SK-N-MC (cell line): ENCODE results near the gene CD34.

Source experiments
- EZH2 ChIP-seq: fragments of 200-600 bp; sonication (generic); IDR thresholded peaks from one replicate; pipeline ENCODE4 v1.6.1; 2017; ENCODE audit warnings: antibody characterized with exemption
- FOXP2 ChIP-seq: optimal IDR thresholded peaks from 2 replicates; pipeline ENCODE3; 2011; ENCODE audit warnings: mild to moderate bottlenecking, moderate library complexity; ENCODE audit not compliant: insufficient read depth; ENCODE audit errors: extremely low read length, control extremely low read depth
- POLR2AphosphoS5 ChIP-seq: IDR thresholded peaks from 2 replicates; pipeline ENCODE4 v1.6.1; 2012; ENCODE audit warnings: mild to moderate bottlenecking, low read depth, low read length, borderline replicate concordance

DNA sequence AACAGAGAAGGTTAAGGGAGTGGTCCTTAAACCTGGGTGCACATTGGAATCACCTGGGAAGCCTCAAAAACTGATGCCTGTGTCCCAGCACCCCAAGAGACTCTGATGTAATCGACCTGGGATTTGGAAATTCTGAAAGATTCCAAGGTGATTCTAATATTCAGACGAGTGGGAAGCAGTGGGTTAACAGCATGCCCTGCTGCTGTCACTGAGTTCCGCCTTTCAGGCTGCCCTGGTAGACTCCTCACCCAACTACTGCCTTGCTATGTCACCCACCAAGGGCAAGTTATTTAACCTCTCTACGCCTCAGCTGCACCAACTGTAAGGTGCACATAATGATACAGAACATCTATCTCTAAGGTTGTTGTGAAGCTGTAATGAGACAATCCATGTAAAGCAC lies 59.2 kb downstream of the CD34 start:
- TF ChIP-seq POLR2AphosphoS5: no peak
- TF ChIP-seq EZH2: no peak
- no peak for TF ChIP-seq FOXP2
